ENCODE results near the gene MRGPRX2. TPM values are rescaled to one million over a fixed set of nuclear protein-coding genes. Genes with fewer than 3 reads are reported as not detected.

The MRGPRX2 gene
- polyA plus RNA-seq, 2 of the 4 experiments (the other 2 are of a cell fraction) = not detected

DNA sequence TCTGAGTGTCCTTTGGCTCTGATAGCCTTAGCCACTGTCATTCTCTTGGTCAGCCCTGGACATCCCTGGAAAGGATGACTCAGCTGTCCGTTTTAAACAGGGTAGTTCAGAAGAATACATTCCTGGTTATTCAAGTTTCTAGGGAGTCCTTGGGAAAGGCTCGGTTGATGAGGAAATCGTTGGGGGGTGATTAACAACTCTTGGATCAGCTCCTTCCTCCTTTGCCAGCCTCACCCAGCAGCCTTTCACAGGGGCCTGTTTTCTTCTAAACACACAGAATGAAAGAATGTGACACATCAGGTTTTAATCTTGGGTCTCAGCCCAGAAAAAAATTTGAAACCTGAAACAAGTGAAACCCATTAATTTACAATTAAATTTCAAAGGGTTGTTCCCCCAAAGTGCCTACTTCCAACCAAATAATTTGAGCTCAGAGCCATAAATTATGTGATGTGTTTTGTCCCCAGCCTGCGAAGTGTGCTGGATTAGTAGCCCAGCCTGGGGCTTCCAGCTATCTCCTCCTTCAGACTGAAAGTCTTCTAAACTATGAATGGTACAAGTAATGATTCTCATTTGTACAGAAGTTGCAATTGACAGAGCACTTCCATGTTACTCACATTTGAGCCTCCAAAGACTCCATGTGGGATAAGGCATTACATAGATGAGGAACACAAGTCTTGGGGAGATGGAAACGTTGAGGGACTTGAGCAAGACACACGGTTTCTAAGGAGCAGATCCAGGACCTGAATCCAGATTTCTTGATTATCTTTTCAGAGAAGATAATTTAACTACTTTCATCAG, 19.3 kb upstream of the MRGPRX2 start:
- Histone ChIP-seq H3K4me1 (no peaks in the 10 kb centered on the region), H3K4me2 (no peak overlapping the region), H3K9me3 (no peaks in the 10 kb centered on the region), H3K27ac (no peak overlapping the region), H3K4me3 (no peak overlapping the region)
- ChIA-PET POLR2A (no interaction called here), CTCF (interaction anchor here (1.0 to 2.9 kb wide), 8 partner anchors 8 to 824 kb away, joined by 3 to 18 read pairs (median 3); no protein-coding TSS in a partner anchor)
- TF ChIP-seq POLR2AphosphoS2 (conservative IDR thresholded peaks at IDR 0.05; ENCODE audit: low read length) (no peak), NFE2L2 (conservative IDR thresholded peaks at IDR 0.05; ENCODE audit: low read length) (no peak), RNF2 (IDR thresholded peaks at IDR 0.05; ENCODE audit: borderline replicate concordance, low read depth) (no peak), ZFP36 (IDR thresholded peaks at IDR 0.05; ENCODE audit: borderline replicate concordance, partially characterized antibody) (no peak), ZSCAN20 (CRISPR knock-in tag; IDR thresholded peaks at IDR 0.05) (no peak)
- TF ChIP-seq, protein P1, sequence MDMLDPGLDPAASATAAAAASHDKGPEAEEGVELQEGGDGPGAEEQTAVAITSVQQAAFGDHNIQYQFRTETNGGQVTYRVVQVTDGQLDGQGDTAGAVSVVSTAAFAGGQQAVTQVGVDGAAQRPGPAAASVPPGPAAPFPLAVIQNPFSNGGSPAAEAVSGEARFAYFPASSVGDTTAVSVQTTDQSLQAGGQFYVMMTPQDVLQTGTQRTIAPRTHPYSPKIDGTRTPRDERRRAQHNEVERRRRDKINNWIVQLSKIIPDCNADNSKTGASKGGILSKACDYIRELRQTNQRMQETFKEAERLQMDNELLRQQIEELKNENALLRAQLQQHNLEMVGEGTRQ (IDR thresholded peaks at IDR 0.05) = no peak
- DNase-seq (ENCODE audit: low read depth in 1 of 2, low spot score in 1 of 2) (peak in 1 of 2 experiments; percentile 19), ATAC-seq (peak; percentile 14 to 20; a peak in 1 of 6 replicates), FAIRE-seq (no peak)
- WGBS (ENCODE audit: missing lambda C conversion rate) = 14% methylated on average over 6 of the region's 6 CpGs

DNA sequence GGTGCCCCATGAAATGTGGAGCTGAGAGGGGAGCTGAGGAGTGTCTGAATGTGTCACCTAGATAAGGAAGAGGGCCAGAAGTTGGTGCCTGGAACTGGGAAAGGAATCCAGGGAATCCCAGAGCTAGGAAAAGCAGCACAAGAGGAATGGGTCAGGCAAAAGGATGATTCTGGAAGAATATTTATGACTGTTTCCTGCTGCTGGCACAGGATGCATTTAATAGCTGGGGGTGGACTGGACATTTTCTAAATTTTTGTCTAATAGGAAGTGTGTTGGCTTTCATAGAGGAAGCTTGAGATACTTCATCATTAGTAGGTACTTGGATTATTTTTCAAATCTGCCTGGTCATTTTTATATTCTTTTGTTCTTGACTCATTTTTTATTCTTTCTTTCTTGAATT, 17.4 kb upstream of the MRGPRX2 start:
- ATAC-seq (no peak), FAIRE-seq (no peak)
- H3K4me2 ChIP-seq = no peak overlapping the region

DNA sequence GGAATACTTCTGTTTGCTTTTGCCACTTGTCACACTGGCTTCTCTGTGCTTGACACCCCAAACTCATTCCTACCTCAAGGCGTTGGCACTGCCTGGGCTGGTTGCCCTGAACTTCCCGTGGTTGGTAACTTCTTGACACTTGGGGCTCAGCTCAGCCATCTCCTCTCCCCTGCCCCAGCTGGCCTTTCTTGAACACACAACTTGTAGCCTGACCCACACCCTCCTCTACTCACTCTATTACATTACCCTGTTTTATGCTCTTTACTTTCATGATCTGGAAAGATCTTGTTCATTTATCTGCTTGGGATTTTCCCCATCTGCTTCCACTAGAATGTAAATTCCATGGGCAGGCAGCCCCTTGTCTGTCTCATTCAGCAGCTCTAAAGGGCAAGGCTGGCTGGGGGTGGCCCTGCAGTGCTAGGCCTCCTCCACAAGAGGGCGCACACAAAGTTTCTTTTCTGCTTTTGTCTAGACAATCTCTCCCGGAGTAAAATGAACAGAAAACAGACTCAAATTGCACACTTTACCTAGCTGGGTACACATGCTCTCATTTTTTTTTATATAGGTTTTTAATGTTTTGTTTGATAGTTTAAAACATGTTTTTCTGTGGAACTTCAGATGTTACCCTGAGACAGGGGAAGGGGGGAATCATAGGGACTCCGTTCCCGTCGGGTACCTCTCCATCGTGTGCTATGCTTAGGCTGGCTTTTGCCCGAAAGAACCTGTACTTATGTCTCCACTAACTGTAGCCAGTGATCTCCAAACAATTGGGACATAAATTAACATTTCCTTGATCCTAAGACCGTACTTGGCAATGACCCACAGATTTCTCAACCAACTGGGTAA, 16.4 kb upstream of the MRGPRX2 start:
- H3K9me3 ChIP-seq = no peaks in the 10 kb centered on the region
- 27% methylated on average over 10 of the region's 10 CpGs for WGBS (ENCODE audit: missing lambda C conversion rate)
- peak overlapping the region; percentile 67 for H3K4me2 ChIP-seq
- no peaks in the 10 kb centered on the region for H3K4me1 ChIP-seq
- DNase-seq (ENCODE audit: low read depth in 1 of 2, low spot score in 1 of 2) (peak; percentile 39 to 44), FAIRE-seq (no peak), ATAC-seq (peak; percentile 67 to 87; a peak in 4 of 6 replicates)
- CTCF ChIA-PET = interaction anchor here (0.6 to 11.1 kb wide), 46 partner anchors 8 to 1078 kb away, joined by 3 to 218 read pairs (median 5); partner anchors contain the start of genes MRGPRX2 and ZDHHC13
- POLR2A ChIA-PET = no interaction called here
- no peak overlapping the region for H3K27ac ChIP-seq
- H3K4me3 ChIP-seq = no peak overlapping the region
- TF ChIP-seq, protein P2, sequence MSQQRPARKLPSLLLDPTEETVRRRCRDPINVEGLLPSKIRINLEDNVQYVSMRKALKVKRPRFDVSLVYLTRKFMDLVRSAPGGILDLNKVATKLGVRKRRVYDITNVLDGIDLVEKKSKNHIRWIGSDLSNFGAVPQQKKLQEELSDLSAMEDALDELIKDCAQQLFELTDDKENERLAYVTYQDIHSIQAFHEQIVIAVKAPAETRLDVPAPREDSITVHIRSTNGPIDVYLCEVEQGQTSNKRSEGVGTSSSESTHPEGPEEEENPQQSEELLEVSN (IDR thresholded peaks at IDR 0.05; ENCODE audit: borderline replicate concordance, low read depth) = no peak
- TF ChIP-seq FOSB (CRISPR knock-in tag; IDR thresholded peaks at IDR 0.05) (no peak), EP300 (IDR thresholded peaks at IDR 0.05) (no peak), FOXS1 (CRISPR knock-in tag; IDR thresholded peaks at IDR 0.05) (no peak), TFCP2L1 (CRISPR knock-in tag; IDR thresholded peaks at IDR 0.05) (no peak), EHF (CRISPR knock-in tag; IDR thresholded peaks at IDR 0.05) (no peak), MYC (IDR thresholded peaks at IDR 0.05; ENCODE audit: borderline replicate concordance, low read length) (no peak), GATA3 (IDR thresholded peaks at IDR 0.05; ENCODE audit: borderline replicate concordance) (no peak), NPAS2 (CRISPR knock-in tag; IDR thresholded peaks at IDR 0.05; ENCODE audit: borderline replicate concordance) (no peak), HDAC2 (IDR thresholded peaks at IDR 0.05) (no peak), HOXB13 (CRISPR knock-in tag; IDR thresholded peaks at IDR 0.05; ENCODE audit: low read depth) (no peak), CHD2 (IDR thresholded peaks at IDR 0.05; ENCODE audit: low read length, partially characterized antibody) (no peak), RCOR1 (IDR thresholded peaks at IDR 0.05; ENCODE audit: low read depth, low read length) (no peak), ZC3H11A (IDR thresholded peaks at IDR 0.05) (no peak), SMC3 (IDR thresholded peaks at IDR 0.05) (peak; percentile 69), EHMT2 (IDR thresholded peaks at IDR 0.05; ENCODE audit: low read depth) (no peak)
- TF ChIP-seq, protein P3, sequence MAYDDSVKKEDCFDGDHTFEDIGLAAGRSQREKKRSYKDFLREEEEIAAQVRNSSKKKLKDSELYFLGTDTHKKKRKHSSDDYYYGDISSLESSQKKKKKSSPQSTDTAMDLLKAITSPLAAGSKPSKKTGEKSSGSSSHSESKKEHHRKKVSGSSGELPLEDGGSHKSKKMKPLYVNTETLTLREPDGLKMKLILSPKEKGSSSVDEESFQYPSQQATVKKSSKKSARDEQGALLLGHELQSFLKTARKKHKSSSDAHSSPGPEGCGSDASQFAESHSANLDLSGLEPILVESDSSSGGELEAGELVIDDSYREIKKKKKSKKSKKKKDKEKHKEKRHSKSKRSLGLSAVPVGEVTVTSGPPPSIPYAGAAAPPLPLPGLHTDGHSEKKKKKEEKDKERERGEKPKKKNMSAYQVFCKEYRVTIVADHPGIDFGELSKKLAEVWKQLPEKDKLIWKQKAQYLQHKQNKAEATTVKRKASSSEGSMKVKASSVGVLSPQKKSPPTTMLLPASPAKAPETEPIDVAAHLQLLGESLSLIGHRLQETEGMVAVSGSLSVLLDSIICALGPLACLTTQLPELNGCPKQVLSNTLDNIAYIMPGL (CRISPR knock-in tag; IDR thresholded peaks at IDR 0.05; ENCODE audit: borderline replicate concordance) = no peak
- TF ChIP-seq, protein P4, sequence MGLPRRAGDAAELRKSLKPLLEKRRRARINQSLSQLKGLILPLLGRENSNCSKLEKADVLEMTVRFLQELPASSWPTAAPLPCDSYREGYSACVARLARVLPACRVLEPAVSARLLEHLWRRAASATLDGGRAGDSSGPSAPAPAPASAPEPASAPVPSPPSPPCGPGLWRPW (IDR thresholded peaks at IDR 0.05) = no peak

More for the DNA sequence above, 17.4 kb upstream of the MRGPRX2 start:
- ChIA-PET CTCF (interaction anchor here (0.9 to 11.1 kb wide), 31 partner anchors 9 to 1077 kb away, joined by 3 to 218 read pairs (median 6); partner anchors contain the start of genes MRGPRX2 and ZDHHC13), POLR2A (no interaction called here)
- Histone ChIP-seq H3K4me3 (no peak overlapping the region), H3K9me3 (no peaks in the 10 kb centered on the region), H3K4me1 (no peaks in the 10 kb centered on the region), H3K27ac (no peak overlapping the region)
- TF ChIP-seq TFCP2L1 (CRISPR knock-in tag; IDR thresholded peaks at IDR 0.05) (no peak), BHLHE40 (IDR thresholded peaks at IDR 0.05; ENCODE audit: low read depth, low read length) (no peak), FOXS1 (CRISPR knock-in tag; IDR thresholded peaks at IDR 0.05) (no peak), ZNF302 (CRISPR knock-in tag; IDR thresholded peaks at IDR 0.05) (no peak), JUNB (IDR thresholded peaks at IDR 0.05) (no peak), MAZ (IDR thresholded peaks at IDR 0.05; ENCODE audit: borderline replicate concordance, low read depth, low read length) (no peak), MAFK (IDR thresholded peaks at IDR 0.05; ENCODE audit: partially characterized antibody) (no peak)
- TF ChIP-seq, protein P5, sequence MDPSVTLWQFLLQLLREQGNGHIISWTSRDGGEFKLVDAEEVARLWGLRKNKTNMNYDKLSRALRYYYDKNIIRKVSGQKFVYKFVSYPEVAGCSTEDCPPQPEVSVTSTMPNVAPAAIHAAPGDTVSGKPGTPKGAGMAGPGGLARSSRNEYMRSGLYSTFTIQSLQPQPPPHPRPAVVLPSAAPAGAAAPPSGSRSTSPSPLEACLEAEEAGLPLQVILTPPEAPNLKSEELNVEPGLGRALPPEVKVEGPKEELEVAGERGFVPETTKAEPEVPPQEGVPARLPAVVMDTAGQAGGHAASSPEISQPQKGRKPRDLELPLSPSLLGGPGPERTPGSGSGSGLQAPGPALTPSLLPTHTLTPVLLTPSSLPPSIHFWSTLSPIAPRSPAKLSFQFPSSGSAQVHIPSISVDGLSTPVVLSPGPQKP (IDR thresholded peaks at IDR 0.05; ENCODE audit: low read depth, low read length) = no peak
- no peak for DNase-seq (ENCODE audit: low read depth in 1 of 2, low spot score in 1 of 2)

All from A549 (cell line).